Measurements from ENCODE around the gene CENPX.

Gene CENPX

GRCh38 chr17:82055965-82056728 lies 33.5 kb upstream of the CENPX start:
- DNase-seq (ENCODE audit: low spot score), result no peak
- peak overlapping the region; percentile 79 for H3K27ac ChIP-seq
- CTCF ChIA-PET, result interaction anchor here (1.0 kb wide), 1 partner anchor 20 kb away, joined by 3 read pairs; no protein-coding TSS in a partner anchor
- POLR2A ChIA-PET (ENCODE audit: low non-redundant PET), result no interaction called here
- TF ChIP-seq, protein P1, sequence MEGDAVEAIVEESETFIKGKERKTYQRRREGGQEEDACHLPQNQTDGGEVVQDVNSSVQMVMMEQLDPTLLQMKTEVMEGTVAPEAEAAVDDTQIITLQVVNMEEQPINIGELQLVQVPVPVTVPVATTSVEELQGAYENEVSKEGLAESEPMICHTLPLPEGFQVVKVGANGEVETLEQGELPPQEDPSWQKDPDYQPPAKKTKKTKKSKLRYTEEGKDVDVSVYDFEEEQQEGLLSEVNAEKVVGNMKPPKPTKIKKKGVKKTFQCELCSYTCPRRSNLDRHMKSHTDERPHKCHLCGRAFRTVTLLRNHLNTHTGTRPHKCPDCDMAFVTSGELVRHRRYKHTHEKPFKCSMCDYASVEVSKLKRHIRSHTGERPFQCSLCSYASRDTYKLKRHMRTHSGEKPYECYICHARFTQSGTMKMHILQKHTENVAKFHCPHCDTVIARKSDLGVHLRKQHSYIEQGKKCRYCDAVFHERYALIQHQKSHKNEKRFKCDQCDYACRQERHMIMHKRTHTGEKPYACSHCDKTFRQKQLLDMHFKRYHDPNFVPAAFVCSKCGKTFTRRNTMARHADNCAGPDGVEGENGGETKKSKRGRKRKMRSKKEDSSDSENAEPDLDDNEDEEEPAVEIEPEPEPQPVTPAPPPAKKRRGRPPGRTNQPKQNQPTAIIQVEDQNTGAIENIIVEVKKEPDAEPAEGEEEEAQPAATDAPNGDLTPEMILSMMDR (conservative IDR thresholded peaks at IDR 0.05; ENCODE audit: low read depth), result no peak

DNA sequence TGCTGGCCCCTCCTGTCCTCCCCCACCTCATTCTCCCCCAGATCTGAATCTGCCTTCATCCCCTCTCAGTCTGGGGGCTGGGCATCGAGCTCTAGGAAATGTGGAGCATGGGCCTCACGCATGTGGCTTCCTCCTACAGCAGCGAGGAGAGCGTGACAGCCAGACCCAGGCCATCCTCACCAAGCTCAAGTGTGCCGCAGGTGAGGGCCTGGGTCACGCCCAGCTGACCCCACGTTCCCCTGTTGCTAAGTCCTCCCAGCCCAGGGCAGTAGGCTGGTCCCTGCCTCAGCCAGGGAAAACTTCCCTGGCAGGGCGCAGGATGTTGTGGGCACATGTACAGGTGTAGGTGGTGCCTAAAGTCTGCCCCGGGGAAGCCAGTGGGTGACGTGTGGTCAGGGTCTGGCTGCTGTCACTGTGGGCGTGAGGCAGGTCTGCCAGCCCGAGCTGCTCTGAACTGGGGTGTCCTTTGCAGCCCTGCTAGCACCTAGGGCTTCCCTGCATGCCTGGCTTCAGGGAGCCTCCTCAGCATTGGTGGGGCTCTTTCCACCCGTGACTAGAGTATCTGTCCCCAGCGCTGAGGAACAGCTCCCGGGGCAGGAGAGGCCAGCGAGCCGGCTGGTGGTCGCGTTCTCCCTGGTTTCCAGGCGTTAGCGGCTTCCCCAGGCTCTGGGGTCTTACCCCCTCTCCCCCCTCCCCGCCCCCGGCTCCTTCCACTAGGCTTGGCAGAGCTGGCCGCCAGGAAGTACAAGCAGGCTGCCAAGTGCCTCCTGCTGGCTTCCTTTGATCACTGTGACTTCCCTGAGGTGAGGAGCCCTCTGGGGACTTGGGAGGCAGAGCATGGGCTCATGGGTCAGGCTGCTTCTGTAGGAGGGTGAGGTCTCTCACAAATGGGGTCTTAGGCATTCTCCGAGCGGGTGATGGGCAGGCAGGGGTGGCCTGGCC lies 32.6 kb upstream of the CENPX start:
- H3K27ac ChIP-seq, result peak overlapping the region; percentile 79
- TF ChIP-seq, protein P1 (conservative IDR thresholded peaks at IDR 0.05; ENCODE audit: low read depth), result no peak
- DNase-seq (ENCODE audit: low spot score), result no peak
- ChIA-PET POLR2A (ENCODE audit: low non-redundant PET) (no interaction called here), CTCF (interaction anchor here (1.0 kb wide), 1 partner anchor 21 kb away, joined by 3 read pairs; no protein-coding TSS in a partner anchor)

DNA sequence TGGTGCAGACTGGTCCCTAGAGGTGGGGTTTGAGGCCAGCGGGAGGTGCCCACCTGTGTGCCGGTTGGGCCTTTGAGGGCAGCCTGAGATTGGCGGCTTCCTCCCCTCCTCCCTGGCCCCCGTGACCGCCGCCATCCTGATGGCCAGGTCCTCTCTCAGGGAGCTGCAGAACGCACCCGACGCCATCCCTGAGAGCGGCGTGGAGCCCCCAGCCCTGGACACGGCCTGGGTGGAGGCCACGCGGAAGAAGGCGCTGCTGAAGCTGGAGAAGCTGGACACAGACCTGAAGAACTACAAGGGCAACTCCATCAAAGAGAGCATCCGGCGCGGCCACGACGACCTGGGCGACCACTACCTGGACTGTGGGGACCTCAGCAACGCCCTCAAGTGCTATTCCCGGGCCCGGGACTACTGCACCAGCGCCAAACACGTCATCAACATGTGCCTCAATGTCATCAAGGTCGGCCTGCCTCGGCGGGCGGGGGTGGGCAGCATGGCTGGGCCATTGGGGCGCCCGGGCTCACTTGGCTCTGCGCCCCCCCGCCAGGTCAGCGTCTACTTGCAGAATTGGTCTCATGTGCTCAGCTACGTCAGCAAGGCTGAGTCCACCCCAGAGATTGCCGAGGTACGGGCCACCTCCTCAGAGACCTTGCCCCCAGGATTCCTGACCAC lies 31.8 kb upstream of the CENPX start:
- POLR2A ChIA-PET (ENCODE audit: low non-redundant PET), result no interaction called here

DNA sequence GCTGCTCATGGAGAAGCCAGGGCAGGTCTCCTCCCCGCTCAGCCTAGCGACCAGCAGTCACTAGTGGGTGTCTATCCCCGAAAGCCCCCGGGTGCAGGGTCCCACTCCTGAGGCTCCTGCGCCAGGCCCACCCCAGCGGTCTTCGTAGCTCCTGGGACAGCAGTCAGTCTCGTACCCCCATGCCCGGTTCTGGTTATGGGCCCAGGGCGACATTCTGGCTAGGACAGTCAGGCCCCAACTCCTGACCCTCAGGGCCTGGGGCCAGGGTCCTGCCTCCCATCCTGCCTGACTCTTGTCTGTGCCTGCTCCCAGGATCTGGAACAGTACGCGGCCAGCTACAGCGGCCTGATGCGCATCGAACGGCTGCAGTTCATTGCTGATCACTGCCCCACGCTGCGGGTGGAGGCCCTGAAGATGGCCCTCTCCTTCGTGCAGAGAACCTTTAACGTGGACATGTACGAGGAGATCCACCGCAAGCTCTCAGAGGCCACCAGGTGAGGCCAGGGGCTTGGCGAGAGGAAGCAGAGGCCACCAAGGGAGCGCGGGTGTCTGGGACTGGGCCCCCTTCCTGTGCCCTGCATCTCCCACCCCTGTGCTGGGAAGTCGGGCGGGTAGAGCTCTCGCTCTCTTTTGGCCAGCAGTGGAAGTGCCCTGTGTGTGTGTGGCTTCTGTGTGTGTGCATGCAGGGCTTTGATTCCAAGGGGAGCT lies 31.0 kb upstream of the CENPX start:
- ChIA-PET POLR2A (ENCODE audit: low non-redundant PET) (no interaction called here), CTCF (interaction anchor here (0.6 to 2.0 kb wide), 2 partner anchors 23 to 28 kb away, joined by 3 to 5 read pairs; no protein-coding TSS in a partner anchor)
- TF ChIP-seq, protein P1 (conservative IDR thresholded peaks at IDR 0.05; ENCODE audit: low read depth), result no peak
- no peak for DNase-seq (ENCODE audit: low spot score)
- H3K27ac ChIP-seq, result peak overlapping the region; percentile 79

More for the DNA sequence above, 31.8 kb upstream of the CENPX start:
- peak overlapping the region; percentile 79 for H3K27ac ChIP-seq
- CTCF ChIA-PET, result interaction anchor here (1.0 to 2.0 kb wide), 2 partner anchors 22 to 24 kb away, joined by 3 to 5 read pairs; no protein-coding TSS in a partner anchor
- TF ChIP-seq, protein P1 (conservative IDR thresholded peaks at IDR 0.05; ENCODE audit: low read depth), result no peak
- DNase-seq (ENCODE audit: low spot score), result no peak

DNA sequence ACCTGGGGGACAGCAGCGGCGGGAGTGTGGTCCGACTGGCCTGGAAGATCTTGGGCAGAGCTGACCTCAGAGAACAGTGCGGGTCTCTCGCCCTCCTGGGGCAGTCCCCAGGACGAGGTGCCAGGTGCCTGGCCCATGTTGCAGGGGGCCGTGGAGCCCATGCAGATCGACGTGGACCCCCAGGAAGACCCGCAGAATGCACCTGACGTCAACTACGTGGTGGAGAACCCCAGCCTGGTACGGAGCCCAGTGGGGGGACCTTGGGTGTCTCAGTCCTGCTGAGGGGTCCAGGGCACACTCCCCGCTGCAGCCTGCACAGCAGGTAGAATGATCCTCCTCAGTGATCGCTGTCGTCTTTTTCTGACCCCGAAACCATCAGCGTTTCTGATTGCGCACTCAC lies 30.5 kb upstream of the CENPX start:
- peak overlapping the region; percentile 79 for H3K27ac ChIP-seq
- ChIA-PET CTCF (interaction anchor here (0.6 to 2.0 kb wide), 2 partner anchors 22 to 29 kb away, joined by 3 to 5 read pairs; no protein-coding TSS in a partner anchor), POLR2A (ENCODE audit: low non-redundant PET) (no interaction called here)
- TF ChIP-seq, protein P1 (conservative IDR thresholded peaks at IDR 0.05; ENCODE audit: low read depth), result no peak
- DNase-seq (ENCODE audit: low spot score), result no peak

Measured in RWPE1 (cell line).